Measurements from ENCODE around the gene FDX2. TPM values are rescaled to one million over a fixed set of nuclear protein-coding genes. Genes with fewer than 3 reads are reported as not detected.

The FDX2 gene
- total and polyA plus RNA-seq, 2 donors (not counting 3 experiments of a cell fraction or from before 2014, with no cell fraction given), result 20.5 to 59.8 TPM

DNA sequence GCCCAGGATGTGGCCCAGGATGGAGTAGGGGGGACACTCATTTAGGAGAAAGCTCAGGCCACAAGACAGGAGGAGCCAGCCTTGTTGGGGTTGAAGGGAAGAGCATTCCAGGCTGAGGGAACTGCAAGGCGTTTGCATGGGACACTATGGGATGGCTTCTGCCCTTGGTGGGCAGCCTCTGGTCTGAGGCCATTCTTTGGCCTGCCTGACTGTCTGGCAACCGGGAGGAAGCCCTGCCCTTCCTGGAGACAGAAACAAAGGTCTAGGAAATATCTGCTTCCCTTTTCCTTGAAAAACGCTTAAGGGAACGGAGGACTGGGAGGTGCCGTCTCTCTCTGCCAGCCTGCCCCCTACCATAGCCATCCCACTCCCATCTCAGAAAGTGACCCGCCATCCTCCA, 47.7 kb downstream of the FDX2 start:
- peak overlapping the region; percentile 19 for H3K9ac ChIP-seq (replicated peaks; ENCODE audit: extremely low read depth, insufficient read depth, low read length)
- intact Hi-C loops (cut with micrococcal nuclease), result loop anchor here (1.0 to 2.0 kb wide), 2 partner anchors 9 to 113 kb away; partner anchors contain the start of gene TYK2
- no peaks in the 10 kb centered on the region for H3K79me2 ChIP-seq (ENCODE audit: control insufficient read depth, insufficient read depth, low read length)
- peak overlapping the region; percentile 55 for H3K27ac ChIP-seq (ENCODE audit: insufficient read depth, low read depth, low read length)
- no peaks in the 10 kb centered on the region for H3K27me3 ChIP-seq (ENCODE audit: control insufficient read depth in 2 of 2, insufficient read depth in 2 of 2, low read length in 2 of 2)
- no TSS peak for BruUV-seq (replicated peaks)
- ChIA-PET POLR2A (interaction anchor here (0.5 kb wide), 1 partner anchor 280 kb away, joined by 8 read pairs; no protein-coding TSS in a partner anchor), CTCF (interaction anchor here (0.6 to 9.0 kb wide), 4 partner anchors 10 to 216 kb away, joined by 4 to 411 read pairs (median 66); no protein-coding TSS in a partner anchor)
- peak; percentile 81 for FAIRE-seq
- peak; percentile 20 for TF ChIP-seq POLR2AphosphoS5 (IDR thresholded peaks at IDR 0.05; ENCODE audit: insufficient read depth, low read depth, low read length)
- TF ChIP-seq POLR2A (IDR thresholded peaks at IDR 0.05; ENCODE audit: low read depth, low read length), result no peak
- peaks cover 36% of the 10 kb centered on the region for H3K4me1 ChIP-seq (ENCODE audit: control insufficient read depth, extremely low read depth, insufficient read depth, low read length)
- H3K4me3 ChIP-seq (replicated peaks in 1 of 3; ENCODE audit: insufficient read depth in 1 of 3, low read depth in 1 of 3, low read length in 3 of 3), result no peak overlapping the region
- H3K36me3 ChIP-seq (ENCODE audit: control insufficient read depth in 2 of 2, extremely low read depth in 1 of 2, insufficient read depth in 2 of 2, low read length in 2 of 2), result no peaks in the 10 kb centered on the region
- no peaks in the 10 kb centered on the region for H3K9me3 ChIP-seq (replicated peaks; ENCODE audit: control insufficient read depth, insufficient read depth, low read length)
- no peaks in the 10 kb centered on the region for H4K20me1 ChIP-seq (replicated peaks; ENCODE audit: control insufficient read depth, extremely low read depth, insufficient read depth, low read length)
- dilution Hi-C loops (cut with MboI; ENCODE audit: extremely low pct_ligation_motif_present, low sequenced_read_pairs), result no loop called here
- peak overlapping the region; percentile 67 for H2AFZ ChIP-seq (ENCODE audit: low read depth, low read length)
- DNase-seq (ENCODE audit: low read depth, low spot score), result peak; percentile 37
- H3K4me2 ChIP-seq (ENCODE audit: insufficient read depth, low read length), result peak overlapping the region; percentile 15
- H3K9me1 ChIP-seq (replicated peaks; ENCODE audit: control insufficient read depth, extremely low read depth, insufficient read depth, low read length), result no peaks in the 10 kb centered on the region

DNA sequence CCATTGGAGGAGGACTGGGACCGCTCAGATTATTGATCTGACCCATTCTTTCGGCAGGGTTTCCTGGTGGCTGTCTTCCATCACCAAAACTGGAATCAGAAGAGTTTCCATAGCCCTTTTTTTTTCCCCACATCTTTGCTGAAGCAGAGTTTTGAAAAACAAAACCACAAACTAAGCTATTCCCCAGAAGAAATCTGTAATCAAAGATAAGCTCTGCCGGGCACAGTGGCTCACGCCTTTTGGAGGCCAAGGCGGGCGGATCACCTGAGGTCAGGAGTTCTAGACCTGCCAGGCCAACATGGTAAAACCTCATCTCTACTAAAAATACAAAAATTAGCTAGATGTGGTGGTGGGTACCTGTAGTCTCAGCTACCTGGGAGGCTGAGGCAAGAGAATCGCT, 49.1 kb downstream of the FDX2 start:
- Histone ChIP-seq H4K20me1 (replicated peaks; ENCODE audit: control insufficient read depth, extremely low read depth, insufficient read depth, low read length) (no peaks in the 10 kb centered on the region), H3K4me3 (replicated peaks in 1 of 3; ENCODE audit: insufficient read depth in 1 of 3, low read depth in 1 of 3, low read length in 3 of 3) (no peak overlapping the region), H3K9ac (replicated peaks; ENCODE audit: extremely low read depth, insufficient read depth, low read length) (no peak overlapping the region), H3K79me2 (ENCODE audit: control insufficient read depth, insufficient read depth, low read length) (no peaks in the 10 kb centered on the region), H3K4me1 (ENCODE audit: control insufficient read depth, extremely low read depth, insufficient read depth, low read length) (peaks cover 34% of the 10 kb centered on the region), H3K36me3 (ENCODE audit: control insufficient read depth in 2 of 2, extremely low read depth in 1 of 2, insufficient read depth in 2 of 2, low read length in 2 of 2) (no peaks in the 10 kb centered on the region), H3K4me2 (ENCODE audit: insufficient read depth, low read length) (no peak overlapping the region), H3K9me1 (replicated peaks; ENCODE audit: control insufficient read depth, extremely low read depth, insufficient read depth, low read length) (no peaks in the 10 kb centered on the region), H3K9me3 (replicated peaks; ENCODE audit: control insufficient read depth, insufficient read depth, low read length) (no peaks in the 10 kb centered on the region), H3K27ac (ENCODE audit: insufficient read depth, low read depth, low read length) (no peak overlapping the region), H2AFZ (ENCODE audit: low read depth, low read length) (no peak overlapping the region), H3K27me3 (ENCODE audit: control insufficient read depth in 2 of 2, insufficient read depth in 2 of 2, low read length in 2 of 2) (no peaks in the 10 kb centered on the region)
- ChIA-PET POLR2A (interaction anchor here (0.7 kb wide), 1 partner anchor 74 kb away, joined by 4 read pairs; no protein-coding TSS in a partner anchor), CTCF (interaction anchor here (0.8 to 9.0 kb wide), 5 partner anchors 8 to 137 kb away, joined by 3 to 411 read pairs (median 4); partner anchors contain the start of gene TYK2)
- no peak for DNase-seq (ENCODE audit: low read depth, low spot score)
- dilution Hi-C loops (cut with MboI; ENCODE audit: extremely low pct_ligation_motif_present, low sequenced_read_pairs) (no loop called here), intact Hi-C loops (cut with micrococcal nuclease) (no loop called here)
- FAIRE-seq, result no peak
- no TSS peak for BruUV-seq (replicated peaks)
- no peak for TF ChIP-seq FOS (IDR thresholded peaks at IDR 0.05; ENCODE audit: borderline replicate concordance, insufficient read depth, low read length)
- TF ChIP-seq, protein P1, sequence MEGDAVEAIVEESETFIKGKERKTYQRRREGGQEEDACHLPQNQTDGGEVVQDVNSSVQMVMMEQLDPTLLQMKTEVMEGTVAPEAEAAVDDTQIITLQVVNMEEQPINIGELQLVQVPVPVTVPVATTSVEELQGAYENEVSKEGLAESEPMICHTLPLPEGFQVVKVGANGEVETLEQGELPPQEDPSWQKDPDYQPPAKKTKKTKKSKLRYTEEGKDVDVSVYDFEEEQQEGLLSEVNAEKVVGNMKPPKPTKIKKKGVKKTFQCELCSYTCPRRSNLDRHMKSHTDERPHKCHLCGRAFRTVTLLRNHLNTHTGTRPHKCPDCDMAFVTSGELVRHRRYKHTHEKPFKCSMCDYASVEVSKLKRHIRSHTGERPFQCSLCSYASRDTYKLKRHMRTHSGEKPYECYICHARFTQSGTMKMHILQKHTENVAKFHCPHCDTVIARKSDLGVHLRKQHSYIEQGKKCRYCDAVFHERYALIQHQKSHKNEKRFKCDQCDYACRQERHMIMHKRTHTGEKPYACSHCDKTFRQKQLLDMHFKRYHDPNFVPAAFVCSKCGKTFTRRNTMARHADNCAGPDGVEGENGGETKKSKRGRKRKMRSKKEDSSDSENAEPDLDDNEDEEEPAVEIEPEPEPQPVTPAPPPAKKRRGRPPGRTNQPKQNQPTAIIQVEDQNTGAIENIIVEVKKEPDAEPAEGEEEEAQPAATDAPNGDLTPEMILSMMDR (IDR thresholded peaks at IDR 0.05; ENCODE audit: extremely low read depth in 1 of 2, insufficient read depth in 1 of 2, low read depth in 1 of 2, low read length in 2 of 2), result no peak
- no peak for TF ChIP-seq MYC (IDR thresholded peaks at IDR 0.05; ENCODE audit: low read depth, low read length)
- TF ChIP-seq GATA2 (IDR thresholded peaks at IDR 0.05; ENCODE audit: insufficient read depth, insufficient read length, low read depth, low read length), result no peak
- no peak for TF ChIP-seq EZH2 (IDR thresholded peaks at IDR 0.05; ENCODE audit: borderline replicate concordance, low read depth, low read length, severe bottlenecking)
- no peak for TF ChIP-seq POLR2AphosphoS5 (IDR thresholded peaks at IDR 0.05; ENCODE audit: insufficient read depth, low read depth, low read length)
- TF ChIP-seq, protein P2, sequence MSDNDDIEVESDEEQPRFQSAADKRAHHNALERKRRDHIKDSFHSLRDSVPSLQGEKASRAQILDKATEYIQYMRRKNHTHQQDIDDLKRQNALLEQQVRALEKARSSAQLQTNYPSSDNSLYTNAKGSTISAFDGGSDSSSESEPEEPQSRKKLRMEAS (IDR thresholded peaks at IDR 0.05; ENCODE audit: insufficient read depth, insufficient read length), result no peak
- TF ChIP-seq POLR2A (IDR thresholded peaks at IDR 0.05; ENCODE audit: low read depth, low read length), result no peak
- no peak for TF ChIP-seq JUN (IDR thresholded peaks at IDR 0.05; ENCODE audit: borderline replicate concordance, insufficient read depth, insufficient read length, low read depth)
